Fibroblast of lung (primary cell): ENCODE measurements around the gene FAM50B. TPM values are rescaled to one million over a fixed set of nuclear protein-coding genes. Genes with fewer than 3 reads are reported as not detected.

Source experiments
- DNase-seq, 2 donors: peaks; one replicate each; pipeline versions ENCODE4 v3.0.0 to v3.0.0-alpha.2; 2010; ENCODE audit warnings: low read depth in 2 of 2
- H2AFZ ChIP-seq: 2 replicates; pipeline ENCODE4 v1.5.1; 2012; ENCODE audit warnings: low read length, control low read depth, inconsistent platforms
- H3K27ac ChIP-seq: 2 replicates; pipeline ENCODE4 v1.5.1; 2011; ENCODE audit warnings: low read length, control low read depth; ENCODE audit not compliant: insufficient read depth
- H3K27me3 ChIP-seq: 2 replicates; pipeline ENCODE4 v1.5.1; 2011; ENCODE audit warnings: mild to moderate bottlenecking, low read length; ENCODE audit not compliant: control insufficient read depth, insufficient read depth
- H3K36me3 ChIP-seq: 2 replicates; pipeline ENCODE4 v1.5.1; 2011; ENCODE audit warnings: low read length; ENCODE audit not compliant: control insufficient read depth, insufficient read depth
- H3K4me1 ChIP-seq: 2 replicates; pipeline ENCODE4 v1.5.1; 2011; ENCODE audit warnings: low read length; ENCODE audit not compliant: control insufficient read depth, insufficient read depth; ENCODE audit errors: extremely low read depth
- H3K4me2 ChIP-seq: 2 replicates; pipeline ENCODE4 v1.5.1; 2011; ENCODE audit warnings: low read length, control low read depth; ENCODE audit not compliant: insufficient read depth; ENCODE audit errors: extremely low read depth
- H3K4me3 ChIP-seq, 4 experiments: fragments of 200-600 bp in 1 of 4; sonication (generic) in 1 of 4; replicated peaks in 1 of 4; 2 replicates each; pipeline ENCODE4 v1.5.1; 2011 to 2016; ENCODE audit warnings: low read length in 4 of 4, low read depth in 3 of 4, mild to moderate bottlenecking in 3 of 4, control low read depth in 2 of 4, inconsistent platforms in 1 of 4, mixed read lengths in 1 of 4; ENCODE audit not compliant: insufficient read depth in 1 of 4; ENCODE audit errors: control extremely low read depth in 1 of 4
- H3K79me2 ChIP-seq: 2 replicates; pipeline ENCODE4 v1.5.1; 2012; ENCODE audit warnings: mild to moderate bottlenecking, low read length, inconsistent platforms; ENCODE audit not compliant: control insufficient read depth, insufficient read depth
- H3K9ac ChIP-seq: 2 replicates; pipeline ENCODE4 v1.5.1; 2011; ENCODE audit warnings: mild to moderate bottlenecking, low read length, control low read depth; ENCODE audit not compliant: insufficient read depth
- H3K9me3 ChIP-seq: 2 replicates; pipeline ENCODE4 v1.5.1; 2012; ENCODE audit warnings: low read depth, low read length; ENCODE audit not compliant: control insufficient read depth, insufficient read depth
- H4K20me1 ChIP-seq: 2 replicates; pipeline ENCODE4 v1.5.1; 2011; ENCODE audit warnings: low read length; ENCODE audit not compliant: control insufficient read depth, insufficient read depth; ENCODE audit errors: extremely low read depth
- EZH2 ChIP-seq: IDR thresholded peaks from 2 replicates; pipeline ENCODE4 v1.5.1; 2012; ENCODE audit warnings: low read length, control low read depth, mild to moderate bottlenecking; ENCODE audit errors: missing control alignments
- polyA plus RNA-seq, 2 donors: library from polyadenylated mRNA; depleted of rRNA in 1 of 2; stranded (reverse) in 1 of 2; unstranded in 1 of 2; fragments of >200 nt; gene quantifications; 2 replicates each; pipeline ENCODE4 v1.2.1, GENCODE V29; 2011 to 2012; ENCODE audit warnings: missing spikeins in 1 of 2
- total RNA-seq: library from RNA; depleted of rRNA; stranded (reverse); fragments of >200 nt; gene quantifications from 2 replicates; pipeline ENCODE4 v1.2.1, GENCODE V29; 2014
- TF ChIP-seq, protein P1 (sequence below), 2 donors: IDR thresholded peaks in 1 of 2; conservative IDR thresholded peaks in 1 of 2; 1 replicate in 1 of 2; 2 replicates in 1 of 2; pipeline ENCODE4 v1.5.1; 2011 to 2012; ENCODE audit warnings: low read length in 2 of 2, control low read depth in 1 of 2, inconsistent platforms in 1 of 2, low read depth in 1 of 2, mild to moderate bottlenecking in 1 of 2

FAM50B gene
- total and polyA plus RNA-seq, 2 donors (not counting 1 experiment from before 2014, with no cell fraction given) = 4.2 to 15.7 TPM

GRCh38 chr6:3869632-3870527 lies 20.7 kb downstream of the FAM50B start:
- H3K4me2 ChIP-seq = no peak overlapping the region
- DNase-seq = no peak
- H3K79me2 ChIP-seq = no peaks in the 10 kb centered on the region
- peaks cover 2% of the 10 kb centered on the region for H3K27me3 ChIP-seq
- H3K27ac ChIP-seq = no peak overlapping the region
- H3K4me1 ChIP-seq = no peaks in the 10 kb centered on the region
- TF ChIP-seq, protein P1, sequence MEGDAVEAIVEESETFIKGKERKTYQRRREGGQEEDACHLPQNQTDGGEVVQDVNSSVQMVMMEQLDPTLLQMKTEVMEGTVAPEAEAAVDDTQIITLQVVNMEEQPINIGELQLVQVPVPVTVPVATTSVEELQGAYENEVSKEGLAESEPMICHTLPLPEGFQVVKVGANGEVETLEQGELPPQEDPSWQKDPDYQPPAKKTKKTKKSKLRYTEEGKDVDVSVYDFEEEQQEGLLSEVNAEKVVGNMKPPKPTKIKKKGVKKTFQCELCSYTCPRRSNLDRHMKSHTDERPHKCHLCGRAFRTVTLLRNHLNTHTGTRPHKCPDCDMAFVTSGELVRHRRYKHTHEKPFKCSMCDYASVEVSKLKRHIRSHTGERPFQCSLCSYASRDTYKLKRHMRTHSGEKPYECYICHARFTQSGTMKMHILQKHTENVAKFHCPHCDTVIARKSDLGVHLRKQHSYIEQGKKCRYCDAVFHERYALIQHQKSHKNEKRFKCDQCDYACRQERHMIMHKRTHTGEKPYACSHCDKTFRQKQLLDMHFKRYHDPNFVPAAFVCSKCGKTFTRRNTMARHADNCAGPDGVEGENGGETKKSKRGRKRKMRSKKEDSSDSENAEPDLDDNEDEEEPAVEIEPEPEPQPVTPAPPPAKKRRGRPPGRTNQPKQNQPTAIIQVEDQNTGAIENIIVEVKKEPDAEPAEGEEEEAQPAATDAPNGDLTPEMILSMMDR (conservative IDR thresholded peaks at IDR 0.05 in 1 of 2, IDR thresholded peaks at IDR 0.05 in 1 of 2; ENCODE audit: low read depth in 1 of 2, low read length in 2 of 2) = no peak
- no peak for TF ChIP-seq EZH2
- no peak overlapping the region for H2AFZ ChIP-seq
- H3K9ac ChIP-seq = no peak overlapping the region
- no peaks in the 10 kb centered on the region for H3K36me3 ChIP-seq
- no peak overlapping the region for H3K4me3 ChIP-seq
- no peaks in the 10 kb centered on the region for H3K9me3 ChIP-seq
- H4K20me1 ChIP-seq = no peaks in the 10 kb centered on the region

DNA sequence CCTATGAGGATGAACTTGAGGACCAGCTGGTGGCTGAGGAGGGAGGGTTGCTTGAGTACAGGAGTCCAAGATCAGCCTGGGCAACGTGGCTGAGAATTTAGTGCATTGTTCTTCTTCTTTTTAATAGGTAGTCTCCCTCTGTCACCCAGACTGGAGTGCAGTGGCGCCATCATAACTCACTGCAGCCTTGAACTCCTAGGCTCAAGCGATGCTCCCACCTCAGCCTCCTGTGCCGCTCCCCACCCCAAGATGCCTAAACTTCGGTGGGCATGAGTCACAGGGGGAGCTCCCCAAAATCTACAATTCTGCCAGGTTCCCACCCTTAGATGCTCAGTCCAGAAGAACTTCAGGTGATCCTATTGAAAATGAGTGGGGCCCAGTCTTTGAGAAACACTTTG lies 21.4 kb downstream of the FAM50B start:
- TF ChIP-seq, protein P1 (conservative IDR thresholded peaks at IDR 0.05 in 1 of 2, IDR thresholded peaks at IDR 0.05 in 1 of 2; ENCODE audit: low read depth in 1 of 2, low read length in 2 of 2) = no peak
- no peak for TF ChIP-seq EZH2
- Histone ChIP-seq H3K36me3 (no peaks in the 10 kb centered on the region), H3K4me2 (no peak overlapping the region), H3K79me2 (no peaks in the 10 kb centered on the region), H3K4me3 (no peak overlapping the region), H3K4me1 (no peaks in the 10 kb centered on the region), H3K27me3 (peaks cover 2% of the 10 kb centered on the region), H2AFZ (no peak overlapping the region), H3K9ac (no peak overlapping the region), H3K27ac (no peak overlapping the region), H4K20me1 (no peaks in the 10 kb centered on the region), H3K9me3 (no peaks in the 10 kb centered on the region)
- no peak for DNase-seq

DNA sequence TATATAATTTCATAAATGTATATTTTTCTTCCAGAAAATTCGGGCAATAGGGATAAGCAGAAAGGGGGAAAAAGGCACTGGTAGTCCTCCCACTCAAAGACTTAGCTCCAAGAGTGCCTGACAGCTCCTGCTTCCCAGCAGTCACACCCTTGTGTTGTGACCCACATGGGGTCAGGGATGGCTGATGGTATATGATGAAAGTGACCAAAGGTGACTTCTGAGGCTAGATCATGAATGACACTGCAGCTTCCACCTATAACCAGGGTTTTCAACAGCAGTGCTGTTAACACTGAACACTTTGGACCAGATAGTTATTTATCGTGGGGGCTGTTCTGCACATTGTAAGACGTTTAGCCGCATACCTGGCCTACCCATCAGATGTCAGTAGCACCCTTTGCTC lies 22.3 kb downstream of the FAM50B start:
- no peak for TF ChIP-seq EZH2
- TF ChIP-seq, protein P1 (conservative IDR thresholded peaks at IDR 0.05 in 1 of 2, IDR thresholded peaks at IDR 0.05 in 1 of 2; ENCODE audit: low read depth in 1 of 2, low read length in 2 of 2) = no peak

More for the DNA sequence above, 22.3 kb downstream of the FAM50B start:
- DNase-seq = no peak
- no peak overlapping the region for H2AFZ ChIP-seq
- H3K27ac ChIP-seq = no peak overlapping the region
- no peaks in the 10 kb centered on the region for H3K4me1 ChIP-seq
- H3K4me3 ChIP-seq = no peak overlapping the region
- H3K4me2 ChIP-seq = no peak overlapping the region
- H3K27me3 ChIP-seq = peaks cover 2% of the 10 kb centered on the region
- no peaks in the 10 kb centered on the region for H3K79me2 ChIP-seq
- no peaks in the 10 kb centered on the region for H3K36me3 ChIP-seq
- no peak overlapping the region for H3K9ac ChIP-seq
- H4K20me1 ChIP-seq = no peaks in the 10 kb centered on the region
- no peaks in the 10 kb centered on the region for H3K9me3 ChIP-seq
